HEK293T (cell line): ENCODE results near the gene TSPAN2.

Source experiments
- CTCF ChIA-PET: fragments of 350-600 bp; formaldehyde crosslinking; extraction: SDS; loops from one replicate; lab custom pipeline; 2021; ENCODE audit warnings: antibody characterized with exemption, inconsistent platforms; lab: Yijun Ruan, JAX
- POLR2A ChIA-PET: fragments of 350-600 bp; formaldehyde crosslinking; extraction: SDS; loops from one replicate; lab custom pipeline; 2020; ENCODE audit warnings: antibody characterized with exemption, inconsistent platforms; lab: Yijun Ruan, JAX
- DNase-seq: peaks from one replicate; pipeline ENCODE4 v3.0.0; 2012; ENCODE audit warnings: mixed read lengths; ENCODE audit errors: extremely low spot score
- ARNT ChIP-seq: fragments of 450-650 bp; IDR thresholded peaks from 2 replicates; pipeline ENCODE4 v1.6.1; 2017; ENCODE audit warnings: mild to moderate bottlenecking
- BHLHE40 ChIP-seq: fragments of 450-650 bp; IDR thresholded peaks from 2 replicates; pipeline ENCODE4 v1.6.1; 2016; ENCODE audit warnings: mild to moderate bottlenecking, moderate library complexity, borderline replicate concordance
- CTBP1 ChIP-seq: fragments of 450-650 bp; IDR thresholded peaks from 2 replicates; pipeline ENCODE4 v1.6.1; 2016; ENCODE audit warnings: borderline replicate concordance
- ELF4 ChIP-seq: fragments of 450-650 bp; IDR thresholded peaks from 2 replicates; pipeline ENCODE4 v1.6.1; 2017; ENCODE audit warnings: antibody characterized with exemption
- FOXA1 ChIP-seq: fragments of 450-650 bp; IDR thresholded peaks from 2 replicates; pipeline ENCODE4 v1.6.1; 2016; ENCODE audit warnings: mild to moderate bottlenecking
- FOXK2 ChIP-seq: fragments of 450-650 bp; IDR thresholded peaks from 2 replicates; pipeline ENCODE4 v1.6.1; 2016; ENCODE audit warnings: mild to moderate bottlenecking
- FOXM1 ChIP-seq: fragments of 450-650 bp; IDR thresholded peaks from 2 replicates; pipeline ENCODE4 v1.6.1; 2017; ENCODE audit warnings: mild to moderate bottlenecking, borderline replicate concordance
- HDGF ChIP-seq: fragments of 450-650 bp; IDR thresholded peaks from 2 replicates; pipeline ENCODE4 v1.6.1; 2017; ENCODE audit warnings: antibody characterized with exemption, borderline replicate concordance
- L3MBTL2 ChIP-seq: fragments of 450-650 bp; conservative IDR thresholded peaks from 2 replicates; pipeline ENCODE4 v1.6.1; 2016; ENCODE audit warnings: mild to moderate bottlenecking
- LEF1 ChIP-seq: fragments of 450-650 bp; IDR thresholded peaks from 2 replicates; pipeline ENCODE4 v1.6.1; 2017; ENCODE audit warnings: mild to moderate bottlenecking, borderline replicate concordance
- NFRKB ChIP-seq: fragments of 450-650 bp; IDR thresholded peaks from 2 replicates; pipeline ENCODE4 v1.6.1; 2016; ENCODE audit warnings: mild to moderate bottlenecking, moderate library complexity
- PKNOX1 ChIP-seq: fragments of 450-650 bp; IDR thresholded peaks from 2 replicates; pipeline ENCODE4 v1.6.1; 2016
- SP1 ChIP-seq: fragments of 450-650 bp; IDR thresholded peaks from 2 replicates; pipeline ENCODE4 v1.6.1; 2017
- SUZ12 ChIP-seq: fragments of 450-650 bp; IDR thresholded peaks from 2 replicates; pipeline ENCODE4 v1.6.1; 2016; ENCODE audit warnings: mild to moderate bottlenecking
- TARDBP ChIP-seq: fragments of 450-650 bp; IDR thresholded peaks from 2 replicates; pipeline ENCODE4 v1.6.1; 2016
- ZNF384 ChIP-seq: fragments of 450-650 bp; IDR thresholded peaks from 2 replicates; pipeline ENCODE4 v1.6.1; 2016

TSPAN2 gene

GRCh38 chr1:115136106-115136505, 46.8 kb upstream of the TSPAN2 start:
- no peak for DNase-seq
- TF ChIP-seq ARNT (no peak), BHLHE40 (no peak), FOXK2 (no peak), SP1 (no peak), L3MBTL2 (no peak)
- POLR2A ChIA-PET = no interaction called here
- CTCF ChIA-PET = interaction anchor here (2.0 to 2.6 kb wide), 2 partner anchors 370 to 459 kb away, joined by 6 to 17 read pairs; no protein-coding TSS in a partner anchor

- CTCF ChIA-PET = interaction anchor here (2.0 kb wide), 1 partner anchor 370 kb away, joined by 6 read pairs; no protein-coding TSS in a partner anchor
- POLR2A ChIA-PET = no interaction called here
- no peak for DNase-seq
- TF ChIP-seq NFRKB (no peak), SP1 (no peak), LEF1 (no peak), HDGF (no peak), PKNOX1 (no peak), CTBP1 (no peak), FOXK2 (no peak), ELF4 (no peak), TARDBP (no peak), L3MBTL2 (no peak), ZNF384 (no peak), FOXM1 (no peak), BHLHE40 (no peak), SUZ12 (no peak), ARNT (no peak), FOXA1 (no peak)
Measured at GRCh38 chr1:115135681-115136080, 46.4 kb upstream of the TSPAN2 start.

- POLR2A ChIA-PET = no interaction called here
- DNase-seq = no peak
- TF ChIP-seq TARDBP (no peak), ELF4 (no peak), PKNOX1 (no peak), NFRKB (no peak), FOXM1 (no peak), ARNT (no peak), ZNF384 (no peak), SUZ12 (no peak), LEF1 (no peak), CTBP1 (no peak), BHLHE40 (no peak), SP1 (no peak)
- CTCF ChIA-PET = no interaction called here
Measured at GRCh38 chr1:115134850-115135480, 45.7 kb upstream of the TSPAN2 start.

- ChIA-PET CTCF (no interaction called here), POLR2A (no interaction called here)
- TF ChIP-seq LEF1 (no peak), BHLHE40 (no peak), FOXA1 (no peak), L3MBTL2 (no peak), SUZ12 (no peak), ELF4 (no peak), NFRKB (no peak), FOXK2 (no peak), HDGF (no peak), CTBP1 (no peak), ARNT (no peak), PKNOX1 (no peak), TARDBP (no peak), ZNF384 (no peak), FOXM1 (no peak), SP1 (no peak)
- no peak for DNase-seq
Measured at GRCh38 chr1:115134231-115134630, 44.9 kb upstream of the TSPAN2 start.

GRCh38 chr1:115133440-115133839, 44.1 kb upstream of the TSPAN2 start:
- DNase-seq = no peak
- CTCF ChIA-PET = no interaction called here
- TF ChIP-seq SP1 (no peak), SUZ12 (no peak), NFRKB (no peak), PKNOX1 (no peak)
- POLR2A ChIA-PET = no interaction called here

GRCh38 chr1:115130786-115131185, 41.5 kb upstream of the TSPAN2 start:
- TF ChIP-seq FOXM1 (no peak), FOXK2 (no peak), SP1 (no peak)
- CTCF ChIA-PET = no interaction called here
- DNase-seq = no peak
- POLR2A ChIA-PET = no interaction called here
